Fibroblast of pulmonary artery (primary cell): ENCODE results near the gene TSPAN9.

ENCODE experiments used
- DNase-seq: peaks from one replicate; pipeline ENCODE4 v3.0.0-alpha.2; 2010; ENCODE audit warnings: low read depth
- H3K4me3 ChIP-seq: replicated peaks from 2 replicates; pipeline ENCODE4 v1.5.1; 2011; ENCODE audit warnings: low read depth, mild to moderate bottlenecking, control low read depth, low read length, moderate library complexity
- CTCF ChIP-seq: IDR thresholded peaks from 2 replicates; pipeline ENCODE4 v1.5.1; 2011; ENCODE audit warnings: mild to moderate bottlenecking, control low read depth, low read length, inconsistent platforms; ENCODE audit errors: missing control alignments

TSPAN9 gene

GRCh38 chr12:3295646-3296408, 218.6 kb downstream of the TSPAN9 start:
- peak; percentile 50 for DNase-seq
- H3K4me3 ChIP-seq = no peak overlapping the region
- no peak for TF ChIP-seq CTCF

- no peak for DNase-seq
- no peak overlapping the region for H3K4me3 ChIP-seq
Observed at GRCh38 chr12:3296409-3296701, 219.2 kb downstream of the TSPAN9 start.

GRCh38 chr12:3298603-3299002, 221.4 kb downstream of the TSPAN9 start:
- DNase-seq = no peak
- no peak for TF ChIP-seq CTCF
- H3K4me3 ChIP-seq = no peak overlapping the region

More at GRCh38 chr12:3296409-3296701, 219.2 kb downstream of the TSPAN9 start:
- TF ChIP-seq CTCF = no peak

GRCh38 chr12:3299929-3300832, 223.0 kb downstream of the TSPAN9 start:
- peak; percentile 85 for DNase-seq
- peak; percentile 95 for TF ChIP-seq CTCF

GRCh38 chr12:3300833-3301401, 223.7 kb downstream of the TSPAN9 start:
- H3K4me3 ChIP-seq = no peak overlapping the region
- no peak for TF ChIP-seq CTCF

More at GRCh38 chr12:3299929-3300832, 223.0 kb downstream of the TSPAN9 start:
- peak overlapping the region; percentile 15 for H3K4me3 ChIP-seq

GRCh38 chr12:3302401-3303041, 225.3 kb downstream of the TSPAN9 start:
- H3K4me3 ChIP-seq = no peak overlapping the region
- TF ChIP-seq CTCF = no peak
- no peak for DNase-seq

More at GRCh38 chr12:3300833-3301401, 223.7 kb downstream of the TSPAN9 start:
- no peak for DNase-seq
